GM15510 (cell line): Measurements from ENCODE around the gene ABLIM2.

Experiments used
- POLR2A ChIP-seq: IDR thresholded peaks from 3 replicates; pipeline ENCODE4 v1.6.1; 2011; ENCODE audit warnings: borderline replicate concordance; ENCODE audit not compliant: insufficient read length; ENCODE audit errors: extremely low read depth

The ABLIM2 gene

GRCh38 chr4:8182858-8183725 is 24.5 kb upstream of the ABLIM2 start:
- TF ChIP-seq POLR2A: no peak

GRCh38 chr4:8182294-8182693 is 23.7 kb upstream of the ABLIM2 start:
- TF ChIP-seq POLR2A: no peak

DNA sequence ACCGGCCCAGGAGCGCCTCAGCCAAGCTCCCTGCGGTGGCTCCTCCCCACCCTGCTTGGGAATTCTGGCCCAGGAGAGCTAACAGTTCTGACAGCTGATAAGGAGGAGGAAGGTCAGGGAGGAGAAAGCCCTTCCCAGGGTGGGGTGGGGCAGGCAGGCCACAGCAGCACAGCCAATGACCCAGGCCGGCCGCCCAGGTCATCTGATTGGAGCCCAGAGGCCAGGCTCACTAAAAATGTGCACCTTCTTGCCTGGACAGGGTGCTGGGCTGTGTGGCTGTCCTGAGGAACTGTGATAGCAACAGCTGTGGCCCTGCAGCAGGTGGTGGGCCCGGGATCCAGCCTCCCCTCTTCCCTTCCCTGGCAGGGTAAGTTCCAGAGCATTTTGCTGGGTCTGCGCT is 23.2 kb upstream of the ABLIM2 start:
- no peak for TF ChIP-seq POLR2A

DNA sequence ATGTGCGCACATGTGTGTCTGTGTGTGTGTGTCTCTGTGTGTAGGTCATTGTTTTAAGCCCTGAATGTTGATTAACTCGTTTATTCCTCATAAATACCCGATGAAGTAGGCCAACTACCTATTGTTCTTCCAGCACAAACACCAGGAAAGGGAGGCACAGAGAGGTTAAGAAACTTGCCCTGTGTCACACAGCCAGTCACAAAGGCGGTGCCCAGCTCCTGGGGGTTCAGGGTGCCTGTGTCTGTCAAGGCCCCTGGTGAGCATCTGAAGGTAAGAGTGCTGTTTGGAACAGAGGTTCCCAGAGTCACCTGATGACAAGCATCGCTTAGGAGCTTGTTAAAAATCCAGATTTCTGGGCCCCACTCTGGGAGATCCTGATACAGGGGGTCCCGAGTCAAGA is 22.5 kb upstream of the ABLIM2 start:
- TF ChIP-seq POLR2A: no peak

GRCh38 chr4:8180310-8181093 is 21.9 kb upstream of the ABLIM2 start:
- no peak for TF ChIP-seq POLR2A

GRCh38 chr4:8179771-8180170 is 21.2 kb upstream of the ABLIM2 start:
- TF ChIP-seq POLR2A: no peak

DNA sequence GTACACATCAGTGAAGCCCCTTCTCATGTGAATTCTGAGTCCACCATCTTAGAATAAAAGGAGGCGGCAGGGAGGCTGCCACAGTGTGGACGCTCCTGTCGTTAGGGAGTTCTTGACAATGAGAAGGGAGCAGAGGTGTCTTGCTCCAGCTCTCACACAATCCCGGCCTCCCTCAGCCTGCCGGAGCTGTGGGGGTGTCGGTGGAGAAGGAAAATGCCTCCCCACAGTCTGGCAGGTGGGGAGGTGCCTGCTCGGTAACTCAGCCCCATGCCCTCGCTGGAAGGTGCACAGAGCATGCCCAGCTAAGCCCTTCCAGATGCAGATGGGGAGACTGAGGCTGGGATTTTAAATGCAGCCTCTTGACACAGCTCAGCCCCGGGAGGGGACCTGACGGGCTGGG is 20.5 kb upstream of the ABLIM2 start:
- TF ChIP-seq POLR2A: no peak

DNA sequence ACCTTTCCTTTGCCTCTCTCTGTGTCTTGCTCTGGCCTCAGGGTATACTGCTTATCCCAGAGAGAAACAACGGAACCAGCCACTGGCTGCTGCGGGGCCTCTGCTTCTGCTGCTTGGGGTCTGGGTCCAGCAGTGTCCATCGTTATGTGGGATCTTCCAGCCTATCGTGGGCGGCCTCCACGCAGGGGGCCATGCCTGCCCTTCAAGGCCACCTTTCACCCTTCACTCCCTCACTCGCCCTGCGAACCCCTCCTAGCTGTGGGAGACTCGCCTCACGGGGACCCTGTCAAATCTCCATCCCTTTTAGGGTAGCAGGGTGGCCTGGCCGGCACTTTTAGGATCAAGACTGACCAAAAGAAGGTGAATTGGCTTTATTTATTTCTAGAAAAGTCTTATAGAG is 19.3 kb upstream of the ABLIM2 start:
- no peak for TF ChIP-seq POLR2A

DNA sequence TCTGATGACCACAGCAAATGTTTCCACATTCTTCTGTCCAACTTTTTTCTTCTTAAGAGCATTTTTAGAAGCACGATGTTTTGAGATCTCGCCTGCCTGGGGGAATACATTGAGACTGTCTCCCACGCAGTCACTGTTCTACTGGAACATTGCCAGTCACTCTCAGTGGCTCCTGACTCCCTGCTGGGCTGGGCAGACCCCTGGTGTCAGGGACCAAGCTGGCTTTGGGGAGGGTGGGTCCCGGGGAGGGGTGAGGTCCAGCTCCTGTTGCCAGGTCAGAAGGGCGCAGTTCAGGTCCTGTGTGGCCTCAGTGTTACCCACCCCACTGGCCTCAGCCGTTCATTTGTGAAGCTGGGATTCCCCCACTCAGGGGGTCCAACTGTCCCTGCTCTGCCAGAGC is 18.9 kb upstream of the ABLIM2 start:
- no peak for TF ChIP-seq POLR2A

DNA sequence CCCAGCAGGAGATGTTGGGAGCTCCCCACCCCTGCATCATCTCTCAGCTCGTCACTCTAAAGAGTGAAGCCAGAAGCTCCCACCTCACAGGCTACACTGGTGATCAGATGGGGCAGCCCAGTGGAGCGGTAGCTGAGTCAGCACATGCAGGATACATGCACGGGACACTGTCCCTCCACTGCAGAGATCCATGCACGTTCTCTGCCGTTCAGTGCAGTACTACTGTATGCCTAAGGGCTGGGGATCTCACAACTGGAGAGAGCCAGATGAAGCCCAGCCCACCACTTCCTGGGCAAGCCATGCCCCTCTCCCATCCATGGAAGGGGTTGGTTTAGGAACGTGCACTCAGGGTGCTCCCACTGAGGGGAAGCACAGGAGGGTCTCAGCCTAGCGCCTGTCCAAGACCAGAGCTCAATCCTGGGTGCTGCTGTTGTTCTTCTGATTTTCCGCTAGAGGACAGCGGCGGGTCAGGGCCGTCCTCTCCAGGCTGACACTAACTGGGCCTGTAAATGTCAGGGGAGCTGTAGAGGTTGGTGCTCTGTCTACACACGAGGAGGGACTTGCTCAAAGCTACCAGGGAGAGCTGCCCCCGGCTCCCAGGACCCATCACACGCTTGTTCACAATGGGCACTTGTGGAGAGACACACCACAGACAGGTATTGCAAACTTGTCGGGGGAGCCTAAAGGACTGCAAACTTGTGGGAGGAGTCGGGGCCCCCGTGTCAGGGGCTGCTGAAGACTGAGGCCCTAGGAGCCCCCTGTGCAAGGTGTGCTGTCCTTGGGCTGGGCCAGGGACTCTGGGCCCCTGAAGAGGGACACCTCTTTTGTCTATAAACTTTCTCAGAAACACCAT is 18.2 kb upstream of the ABLIM2 start:
- TF ChIP-seq POLR2A: no peak

- no peak for TF ChIP-seq POLR2A
Observed at GRCh38 chr4:8175686-8176085, 17.1 kb upstream of the ABLIM2 start.

DNA sequence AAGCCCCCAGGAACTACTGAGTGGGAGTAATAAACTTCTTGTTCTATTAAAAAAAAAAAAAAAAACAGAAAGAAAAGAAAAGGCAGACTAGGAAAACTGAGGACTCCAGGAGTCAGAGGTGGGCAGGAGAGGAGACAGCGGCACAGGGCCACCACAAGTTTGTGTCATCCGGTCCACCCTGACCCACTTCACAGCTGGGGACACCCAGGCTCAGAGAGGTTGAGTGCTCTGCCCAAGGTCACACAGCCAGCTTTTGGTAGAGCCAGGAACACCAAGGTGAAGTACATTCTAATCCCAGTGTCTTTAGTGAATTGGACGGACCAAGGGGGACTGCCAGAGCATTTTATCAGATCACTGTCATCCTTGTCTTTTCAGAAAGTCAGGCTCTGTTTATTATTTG is 16.4 kb upstream of the ABLIM2 start:
- no peak for TF ChIP-seq POLR2A

- TF ChIP-seq POLR2A: no peak
Observed at GRCh38 chr4:8173492-8174242, 15.1 kb upstream of the ABLIM2 start.
